ENCODE results near the gene KIF21B. TPM values are rescaled to one million over a fixed set of nuclear protein-coding genes. Genes with fewer than 3 reads are reported as not detected.

KIF21B gene
- total RNA-seq, 4 donors from 2014 or later = 0.29 to 11.3 (median 2.4) TPM

GRCh38 chr1:201028461-201028889 lies 5.0 kb upstream of the KIF21B start:
- intact Hi-C loops (cut with DNase I; ENCODE audit: low total_unique reads) = no loop called here
- peak overlapping the region; percentile 52 to 73 for H3K27ac ChIP-seq
- no peaks in the 10 kb centered on the region for H3K27me3 ChIP-seq
- no peak overlapping the region for H3K4me3 ChIP-seq
- no peak for TF ChIP-seq POLR2A (IDR thresholded peaks at IDR 0.05)
- TF ChIP-seq CTCF (IDR thresholded peaks at IDR 0.05) = no peak
- peak; percentile 40 to 67 for DNase-seq
- no peaks in the 10 kb centered on the region for H3K4me1 ChIP-seq
- no peaks in the 10 kb centered on the region for H3K36me3 ChIP-seq
- H3K9me3 ChIP-seq = no peaks in the 10 kb centered on the region

GRCh38 chr1:201026836-201027235 lies 3.3 kb upstream of the KIF21B start:
- H3K27ac ChIP-seq = peak overlapping the region in 1 of 2 donors; percentile 21
- intact Hi-C loops (cut with DNase I; ENCODE audit: low total_unique reads) = no loop called here
- TF ChIP-seq POLR2A (IDR thresholded peaks at IDR 0.05) (no peak), CTCF (IDR thresholded peaks at IDR 0.05) (no peak)
- no peaks in the 10 kb centered on the region for H3K36me3 ChIP-seq
- no peaks in the 10 kb centered on the region for H3K9me3 ChIP-seq
- H3K27me3 ChIP-seq = no peaks in the 10 kb centered on the region
- peaks cover 0 to 10% of the 10 kb centered on the region in 2 donors for H3K4me1 ChIP-seq
- no peak for DNase-seq
- no peak overlapping the region for H3K4me3 ChIP-seq

GRCh38 chr1:201026234-201026633 lies 2.7 kb upstream of the KIF21B start:
- intact Hi-C loops (cut with DNase I; ENCODE audit: low total_unique reads) = no loop called here
- Histone ChIP-seq H3K9me3 (no peaks in the 10 kb centered on the region), H3K27me3 (no peaks in the 10 kb centered on the region), H3K4me3 (no peak overlapping the region), H3K4me1 (peaks cover 0 to 10% of the 10 kb centered on the region in 2 donors), H3K27ac (no peak overlapping the region), H3K36me3 (no peaks in the 10 kb centered on the region)
- DNase-seq = no peak
- no peak for TF ChIP-seq POLR2A (IDR thresholded peaks at IDR 0.05)
- TF ChIP-seq CTCF (IDR thresholded peaks at IDR 0.05) = no peak

GRCh38 chr1:201025571-201026002 lies 2.1 kb upstream of the KIF21B start:
- Histone ChIP-seq H3K4me3 (no peak overlapping the region), H3K4me1 (peaks cover 0 to 10% of the 10 kb centered on the region in 2 donors), H3K9me3 (no peaks in the 10 kb centered on the region), H3K27ac (no peak overlapping the region), H3K27me3 (no peaks in the 10 kb centered on the region), H3K36me3 (no peaks in the 10 kb centered on the region)
- intact Hi-C loops (cut with DNase I; ENCODE audit: low total_unique reads) = no loop called here
- TF ChIP-seq POLR2A (IDR thresholded peaks at IDR 0.05) (no peak), CTCF (IDR thresholded peaks at IDR 0.05) (no peak)
- no peak for DNase-seq

GRCh38 chr1:201024625-201024998 lies 1.1 kb upstream of the KIF21B start:
- TF ChIP-seq CTCF (IDR thresholded peaks at IDR 0.05) (no peak), POLR2A (IDR thresholded peaks at IDR 0.05) (no peak)
- intact Hi-C loops (cut with DNase I; ENCODE audit: low total_unique reads) = no loop called here
- Histone ChIP-seq H3K36me3 (no peaks in the 10 kb centered on the region), H3K9me3 (no peaks in the 10 kb centered on the region), H3K4me1 (peaks cover 0 to 10% of the 10 kb centered on the region in 2 donors), H3K27ac (no peak overlapping the region), H3K27me3 (no peaks in the 10 kb centered on the region), H3K4me3 (no peak overlapping the region)
- no peak for DNase-seq

All from uterus (tissue), 4 donors.